Measurements from ENCODE around the gene APCDD1L. TPM values are rescaled to one million over a fixed set of nuclear protein-coding genes. Genes with fewer than 3 reads are reported as not detected.

APCDD1L gene
- total and polyA plus RNA-seq, 2 of the 8 experiments (the other 6 are each of a cell fraction or from before 2014, with no cell fraction given), result 0.83 to 3.1 TPM

DNA sequence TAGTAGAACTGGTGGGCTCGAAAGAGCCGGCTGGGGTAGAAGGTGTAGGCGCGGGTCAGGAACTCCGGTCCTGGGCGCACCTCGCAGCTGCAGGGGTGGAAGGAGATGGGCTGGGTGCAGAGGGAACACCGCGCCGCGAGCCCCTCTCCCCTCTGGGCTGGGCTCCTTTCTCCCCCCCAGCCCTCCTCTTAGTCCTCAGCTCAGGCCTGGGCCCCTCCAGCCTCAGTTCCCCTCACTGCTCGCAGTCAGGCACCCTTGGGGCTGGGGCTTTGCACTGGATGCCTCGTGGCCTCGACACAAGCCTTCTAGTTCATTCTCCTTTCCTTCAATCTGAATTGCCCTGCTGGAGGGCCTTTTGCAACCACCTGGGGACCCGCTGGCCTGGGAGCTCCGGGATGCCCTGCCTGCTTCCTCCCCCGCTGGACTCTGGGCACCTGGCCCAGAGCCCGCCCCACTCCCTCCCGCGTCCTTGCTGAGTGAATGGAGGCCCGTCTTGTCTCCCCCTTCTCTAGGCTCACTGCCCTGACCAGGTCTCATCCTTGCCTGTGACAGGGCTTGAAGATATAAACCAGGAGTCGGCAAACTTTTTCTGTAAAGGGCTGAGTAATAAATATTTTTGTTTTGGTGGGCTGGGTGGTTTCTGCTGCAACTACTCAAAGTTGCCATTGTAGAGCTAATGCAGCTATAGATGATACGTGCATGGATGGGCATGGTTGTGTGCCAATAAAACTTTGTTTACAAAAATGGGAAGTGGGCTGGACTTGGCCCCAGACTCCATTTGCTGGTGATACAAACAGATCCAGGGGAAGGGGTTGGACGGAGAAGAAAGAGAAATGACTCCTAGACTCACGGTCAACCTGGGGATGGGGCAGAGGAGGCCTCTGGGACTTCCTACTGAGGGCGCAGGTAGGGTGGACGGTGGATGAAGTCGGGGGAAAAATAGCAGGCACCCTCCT, 47.3 kb downstream of the APCDD1L start:
- POLR2A ChIA-PET (ENCODE audit: partially characterized antibody), result interaction anchor here (1.0 kb wide), 1 partner anchor 372 kb away, joined by 3 read pairs; no protein-coding TSS in a partner anchor
- H3K4me1 ChIP-seq (replicated peaks in 1 of 4; ENCODE audit: control insufficient read depth in 3 of 4, insufficient read depth in 4 of 4, low read length in 3 of 4), result peaks cover 0 to 7% (median 2%) of the 10 kb centered on the region in 4 experiments; a peak in 4 of 7 replicates
- H2BK20ac ChIP-seq (ENCODE audit: low read length), result no peak overlapping the region
- DNase-seq (ENCODE audit: low read depth in 1 of 2, low spot score in 2 of 2) (peak in 1 of 2 experiments; percentile 49), FAIRE-seq (no peak)
- no peaks in the 10 kb centered on the region for H3K23me2 ChIP-seq (ENCODE audit: low read depth, low read length)
- no peak overlapping the region for H4K5ac ChIP-seq (ENCODE audit: insufficient read length, low read depth, low read length)
- H2BK12ac ChIP-seq (ENCODE audit: low read depth, low read length), result no peak overlapping the region; the same call in 1 of the 2 replicates
- H3K79me2 ChIP-seq (ENCODE audit: control insufficient read depth in 1 of 2, insufficient read depth in 2 of 2, low read length in 2 of 2), result no peaks in the 10 kb centered on the region
- H2BK15ac ChIP-seq (ENCODE audit: low read length), result no peak overlapping the region
- H3K4ac ChIP-seq (replicated peaks; ENCODE audit: insufficient read length, low read depth, low read length), result no peak overlapping the region
- no peak overlapping the region for H3K14ac ChIP-seq (ENCODE audit: insufficient read length)
- no peak overlapping the region for H3K9ac ChIP-seq (replicated peaks in 1 of 4; ENCODE audit: extremely low read depth in 1 of 4, low read depth in 3 of 4, low read length in 3 of 4)
- H3K4me3 ChIP-seq (ENCODE audit: extremely low read depth in 1 of 4, insufficient read depth in 2 of 4, low read depth in 3 of 4, low read length in 4 of 4), result no peak overlapping the region
- 0 out of 4 replicates have a peak, but pooled peaks cover 0 to 3% of the 10 kb centered on the region in 2 experiments for H3K9me3 ChIP-seq (ENCODE audit: insufficient read depth in 2 of 2, low read depth in 1 of 2, low read length in 1 of 2)
- H3K27ac ChIP-seq (ENCODE audit: low read depth, low read length), result no peak overlapping the region
- H4K91ac ChIP-seq (replicated peaks; ENCODE audit: insufficient read length, low read length), result no peak overlapping the region
- no peaks in the 10 kb centered on the region for H3K36me3 ChIP-seq (ENCODE audit: control insufficient read depth in 2 of 4, insufficient read depth in 4 of 4, low read length in 3 of 4)
- H3K56ac ChIP-seq (replicated peaks; ENCODE audit: insufficient read length, low read depth, low read length), result no peak overlapping the region
- no peak overlapping the region for H3K23ac ChIP-seq (ENCODE audit: insufficient read length)
- H4K8ac ChIP-seq (ENCODE audit: extremely low read depth, insufficient read depth, low read length), result peak overlapping the region; percentile 18; the same call in 1 of the 2 replicates
- no peaks in the 10 kb centered on the region for H3K27me3 ChIP-seq (replicated peaks in 1 of 4; ENCODE audit: control insufficient read depth in 3 of 4, extremely low read depth in 1 of 4, insufficient read depth in 3 of 4, low read length in 3 of 4)
- H2AK5ac ChIP-seq (ENCODE audit: low read depth, low read length), result no peak overlapping the region
- H3K4me2 ChIP-seq (ENCODE audit: insufficient read depth in 1 of 2, low read depth in 2 of 2, low read length in 2 of 2), result no peak overlapping the region; a peak in 1 of 4 replicates
- no peak overlapping the region for H3K18ac ChIP-seq (ENCODE audit: extremely low read depth, low read length)
- peak overlapping the region; percentile 43 for H2BK120ac ChIP-seq (replicated peaks; ENCODE audit: low read depth, low read length)
- no peaks in the 10 kb centered on the region for H3K79me1 ChIP-seq (ENCODE audit: low read depth, low read length)
- no peak overlapping the region for H2BK5ac ChIP-seq (ENCODE audit: low read depth, low read length)
- H4K20me1 ChIP-seq (replicated peaks in 1 of 2; ENCODE audit: control insufficient read depth in 1 of 2, insufficient read depth in 2 of 2, low read length in 2 of 2), result no peaks in the 10 kb centered on the region
- CTCF ChIA-PET (ENCODE audit: partially characterized antibody), result interaction anchor here (1.0 to 1.7 kb wide), 2 partner anchors 14 to 15 kb away, joined by 3 to 5 read pairs; no protein-coding TSS in a partner anchor
- H2AFZ ChIP-seq (ENCODE audit: low read length), result no peak overlapping the region; the same call in 1 of the 2 replicates
- WGBS, 2 experiments (ENCODE audit: extremely low coverage in 1 of 2, insufficient coverage in 1 of 2, insufficient read length in 1 of 2, insufficient replicate concordance in 2 of 2, low coverage in 1 of 2, low lambda C conversion rate in 2 of 2, missing lambda C conversion rate in 1 of 2), result 85% methylated on average over 26 of the region's 28 CpGs; no CpG with 5 or more reads in 1 of the 2 experiments
- TF ChIP-seq ASH2L (IDR thresholded peaks at IDR 0.05; ENCODE audit: low read length) (no peak), MAFK (IDR thresholded peaks at IDR 0.05; ENCODE audit: low read depth, low read length) (no peak), KDM5A (IDR thresholded peaks at IDR 0.05; ENCODE audit: low read length) (no peak), BCL11A (IDR thresholded peaks at IDR 0.05; ENCODE audit: low read depth in 2 of 2, low read length in 2 of 2) (no peak), KDM1A (IDR thresholded peaks at IDR 0.05; ENCODE audit: borderline replicate concordance, low read length) (no peak), TEAD4 (IDR thresholded peaks at IDR 0.05; ENCODE audit: low read depth, low read length) (no peak), EGR1 (IDR thresholded peaks at IDR 0.05; ENCODE audit: borderline replicate concordance, low read depth, low read length) (no peak)
- TF ChIP-seq, protein P1, sequence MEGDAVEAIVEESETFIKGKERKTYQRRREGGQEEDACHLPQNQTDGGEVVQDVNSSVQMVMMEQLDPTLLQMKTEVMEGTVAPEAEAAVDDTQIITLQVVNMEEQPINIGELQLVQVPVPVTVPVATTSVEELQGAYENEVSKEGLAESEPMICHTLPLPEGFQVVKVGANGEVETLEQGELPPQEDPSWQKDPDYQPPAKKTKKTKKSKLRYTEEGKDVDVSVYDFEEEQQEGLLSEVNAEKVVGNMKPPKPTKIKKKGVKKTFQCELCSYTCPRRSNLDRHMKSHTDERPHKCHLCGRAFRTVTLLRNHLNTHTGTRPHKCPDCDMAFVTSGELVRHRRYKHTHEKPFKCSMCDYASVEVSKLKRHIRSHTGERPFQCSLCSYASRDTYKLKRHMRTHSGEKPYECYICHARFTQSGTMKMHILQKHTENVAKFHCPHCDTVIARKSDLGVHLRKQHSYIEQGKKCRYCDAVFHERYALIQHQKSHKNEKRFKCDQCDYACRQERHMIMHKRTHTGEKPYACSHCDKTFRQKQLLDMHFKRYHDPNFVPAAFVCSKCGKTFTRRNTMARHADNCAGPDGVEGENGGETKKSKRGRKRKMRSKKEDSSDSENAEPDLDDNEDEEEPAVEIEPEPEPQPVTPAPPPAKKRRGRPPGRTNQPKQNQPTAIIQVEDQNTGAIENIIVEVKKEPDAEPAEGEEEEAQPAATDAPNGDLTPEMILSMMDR (IDR thresholded peaks at IDR 0.05; ENCODE audit: control extremely low read depth in 1 of 3, insufficient read depth in 1 of 3, low read depth in 1 of 3, low read length in 3 of 3), result no peak
